Measurements from ENCODE around the gene MAPKAP1.

MAPKAP1 gene

GRCh38 chr9:125486576-125486975 lies 220.4 kb downstream of the MAPKAP1 start:
- TF ChIP-seq, protein P1, sequence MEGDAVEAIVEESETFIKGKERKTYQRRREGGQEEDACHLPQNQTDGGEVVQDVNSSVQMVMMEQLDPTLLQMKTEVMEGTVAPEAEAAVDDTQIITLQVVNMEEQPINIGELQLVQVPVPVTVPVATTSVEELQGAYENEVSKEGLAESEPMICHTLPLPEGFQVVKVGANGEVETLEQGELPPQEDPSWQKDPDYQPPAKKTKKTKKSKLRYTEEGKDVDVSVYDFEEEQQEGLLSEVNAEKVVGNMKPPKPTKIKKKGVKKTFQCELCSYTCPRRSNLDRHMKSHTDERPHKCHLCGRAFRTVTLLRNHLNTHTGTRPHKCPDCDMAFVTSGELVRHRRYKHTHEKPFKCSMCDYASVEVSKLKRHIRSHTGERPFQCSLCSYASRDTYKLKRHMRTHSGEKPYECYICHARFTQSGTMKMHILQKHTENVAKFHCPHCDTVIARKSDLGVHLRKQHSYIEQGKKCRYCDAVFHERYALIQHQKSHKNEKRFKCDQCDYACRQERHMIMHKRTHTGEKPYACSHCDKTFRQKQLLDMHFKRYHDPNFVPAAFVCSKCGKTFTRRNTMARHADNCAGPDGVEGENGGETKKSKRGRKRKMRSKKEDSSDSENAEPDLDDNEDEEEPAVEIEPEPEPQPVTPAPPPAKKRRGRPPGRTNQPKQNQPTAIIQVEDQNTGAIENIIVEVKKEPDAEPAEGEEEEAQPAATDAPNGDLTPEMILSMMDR (IDR thresholded peaks at IDR 0.05; ENCODE audit: insufficient read depth, low read depth, low read length, missing control alignments): no peak
- no peak overlapping the region for H3K4me3 ChIP-seq (ENCODE audit: low read depth, low read length)
- DNase-seq (ENCODE audit: low read depth): no peak

DNA sequence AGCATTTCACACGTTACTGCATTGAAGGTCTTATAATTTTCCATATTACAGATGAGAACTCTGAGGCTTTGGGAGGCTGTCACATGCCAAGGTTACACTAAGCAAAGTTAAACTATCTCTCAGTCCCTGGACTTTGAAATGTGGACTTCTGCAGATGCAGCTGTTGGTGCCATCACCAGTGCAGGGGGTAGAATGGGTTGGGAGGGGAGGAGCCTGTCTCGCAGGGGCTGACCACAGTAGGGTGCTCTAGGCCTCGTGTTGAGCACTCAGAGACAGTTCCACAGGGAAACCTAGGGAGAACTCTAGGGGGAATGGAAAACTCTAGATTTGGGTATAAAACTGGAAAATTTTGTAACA lies 220.9 kb downstream of the MAPKAP1 start:
- DNase-seq (ENCODE audit: low read depth): no peak
- H3K4me3 ChIP-seq (ENCODE audit: low read depth, low read length): no peak overlapping the region
- TF ChIP-seq, protein P1 (IDR thresholded peaks at IDR 0.05; ENCODE audit: insufficient read depth, low read depth, low read length, missing control alignments): no peak

GRCh38 chr9:125485471-125486151 lies 221.4 kb downstream of the MAPKAP1 start:
- no peak overlapping the region for H3K4me3 ChIP-seq (ENCODE audit: low read depth, low read length)
- no peak for DNase-seq (ENCODE audit: low read depth)
- TF ChIP-seq, protein P1 (IDR thresholded peaks at IDR 0.05; ENCODE audit: insufficient read depth, low read depth, low read length, missing control alignments): no peak

GRCh38 chr9:125484350-125485282 lies 222.4 kb downstream of the MAPKAP1 start:
- TF ChIP-seq, protein P1 (IDR thresholded peaks at IDR 0.05; ENCODE audit: insufficient read depth, low read depth, low read length, missing control alignments): no peak
- DNase-seq (ENCODE audit: low read depth): no peak
- no peak overlapping the region for H3K4me3 ChIP-seq (ENCODE audit: low read depth, low read length)

DNA sequence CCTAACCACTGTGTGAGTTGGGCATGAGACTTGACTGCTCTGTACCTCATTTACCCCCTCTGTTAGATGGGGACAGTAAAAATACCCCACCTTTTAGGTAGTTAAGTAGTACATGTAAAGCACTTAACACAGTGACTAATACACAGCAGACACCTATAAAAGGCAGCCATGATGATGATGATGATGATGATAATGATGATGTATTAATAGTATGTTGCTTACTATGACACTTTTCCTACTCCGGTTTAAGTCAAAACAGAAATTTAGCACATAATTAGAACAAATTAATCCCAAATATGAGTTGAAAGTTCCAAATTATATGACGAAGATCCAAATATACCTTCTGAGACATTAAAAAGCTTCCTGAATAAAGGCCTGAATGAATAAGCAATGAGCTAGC lies 223.3 kb downstream of the MAPKAP1 start:
- no peak for DNase-seq (ENCODE audit: low read depth)
- no peak overlapping the region for H3K4me3 ChIP-seq (ENCODE audit: low read depth, low read length)
- TF ChIP-seq, protein P1 (IDR thresholded peaks at IDR 0.05; ENCODE audit: insufficient read depth, low read depth, low read length, missing control alignments): no peak

DNA sequence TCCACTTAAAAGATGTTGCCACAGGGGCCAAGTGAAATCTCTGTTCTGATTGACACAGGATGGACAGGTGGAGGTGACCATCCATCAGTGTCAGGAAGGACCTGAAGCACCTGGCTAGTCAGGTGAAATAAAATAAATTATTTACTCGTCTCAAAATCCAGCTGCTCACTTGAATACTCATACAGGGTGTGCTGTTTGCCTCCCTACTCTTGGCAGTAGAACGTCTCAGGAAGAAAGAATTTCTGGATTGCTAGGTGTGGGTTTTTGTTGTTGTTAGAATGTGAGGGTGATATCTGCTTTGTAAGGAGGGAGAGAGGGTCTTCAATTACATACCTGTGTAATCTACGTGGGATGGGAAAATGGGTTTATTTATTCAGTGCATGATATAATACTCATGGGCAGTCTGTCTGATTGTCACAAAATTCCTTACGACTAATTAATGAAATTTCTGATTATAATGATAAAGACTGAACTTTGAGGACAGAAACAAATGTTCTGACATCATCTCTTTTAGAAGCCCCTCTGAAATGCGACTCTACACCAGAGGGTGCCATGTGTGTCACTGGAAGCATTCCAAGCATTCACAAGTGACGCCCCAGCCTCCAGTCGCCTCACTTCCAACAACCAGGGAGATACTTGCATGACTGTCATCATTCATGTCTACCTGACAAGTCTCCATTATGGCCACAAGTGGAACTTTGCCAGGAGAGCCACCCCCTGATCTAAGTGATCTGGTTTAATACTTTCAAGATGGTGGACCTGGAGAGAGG lies 227.0 kb downstream of the MAPKAP1 start:
- H3K4me3 ChIP-seq (ENCODE audit: low read depth, low read length): no peak overlapping the region
- TF ChIP-seq, protein P1 (IDR thresholded peaks at IDR 0.05; ENCODE audit: insufficient read depth, low read depth, low read length, missing control alignments): no peak
- no peak for DNase-seq (ENCODE audit: low read depth)
